GM19463 (cell line): ENCODE results near the gene TNIP2.
"Not testable (repeated sequence)": the region's sequence is repeated elsewhere in the genome, so short reads cannot be mapped to it uniquely, and the experiment has no call there.

Experiments used
- ATAC-seq: cut with Tn5 transposase; IDR thresholded peaks from one replicate; pipeline ENCODE4 v1.9.1; 2021; ENCODE audit warnings: mild to moderate bottlenecking, moderate library complexity; ENCODE audit not compliant: unreplicated experiment

Gene TNIP2

DNA sequence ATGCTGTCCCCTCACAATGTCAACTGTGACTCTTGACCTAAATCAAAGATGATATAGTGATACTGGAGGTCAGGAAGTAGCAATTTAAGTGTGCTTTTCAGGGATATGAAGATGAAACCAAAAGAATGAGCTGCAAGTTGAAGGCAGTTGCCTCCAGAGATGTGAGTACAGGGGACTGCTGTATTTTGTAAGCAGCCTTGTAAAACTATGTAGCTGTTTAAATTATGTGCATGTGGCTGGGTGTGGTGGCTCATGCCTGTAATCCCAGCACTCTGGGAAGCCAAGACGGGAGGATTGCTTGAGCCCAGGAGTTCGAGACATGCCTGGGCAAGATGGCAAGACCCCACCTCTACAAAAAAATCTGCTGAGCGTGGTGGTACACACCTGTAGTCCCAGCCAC is 15.1 kb upstream of the TNIP2 start:
- ATAC-seq = no peak

DNA sequence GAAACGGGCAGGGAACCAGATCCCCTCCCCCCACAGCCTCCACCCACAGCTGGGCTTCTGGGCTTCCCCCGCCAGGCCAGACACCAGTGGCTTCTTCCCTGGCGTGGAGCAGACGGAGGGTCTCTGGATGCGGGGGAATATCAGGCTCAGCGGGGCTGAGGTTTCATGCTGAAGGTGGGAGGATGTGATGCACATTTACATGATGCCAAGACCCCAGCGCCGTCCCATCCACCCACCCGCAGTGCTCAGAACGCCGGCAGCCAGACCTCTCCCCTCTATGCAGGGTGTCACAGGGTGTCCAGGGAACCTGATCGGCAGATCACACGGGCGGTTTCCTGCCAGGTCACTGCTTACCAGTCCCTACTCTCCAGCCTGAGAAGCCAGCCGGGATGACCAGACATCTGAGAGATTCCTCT is 12.8 kb upstream of the TNIP2 start:
- ATAC-seq = no peak

DNA sequence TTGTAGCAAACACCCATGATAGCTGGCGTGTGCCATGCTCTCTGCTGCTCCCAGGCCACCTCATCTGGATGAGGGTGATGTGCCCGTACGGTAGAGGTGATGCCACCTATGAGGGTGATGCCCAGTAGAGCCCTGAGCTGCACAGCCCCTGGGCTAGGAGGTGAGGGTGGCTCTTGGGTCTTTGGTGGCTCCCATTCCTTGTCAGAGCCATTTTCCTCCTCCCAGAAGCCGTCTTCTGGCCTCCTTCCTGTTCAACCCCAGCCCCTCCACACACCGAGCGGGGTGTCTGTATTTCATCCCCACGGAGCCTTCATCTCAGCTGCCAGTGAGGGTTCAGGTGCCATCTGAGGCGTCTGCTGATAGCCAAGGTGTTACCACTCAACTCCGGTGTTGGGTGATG is 12.0 kb upstream of the TNIP2 start:
- no peak for ATAC-seq

DNA sequence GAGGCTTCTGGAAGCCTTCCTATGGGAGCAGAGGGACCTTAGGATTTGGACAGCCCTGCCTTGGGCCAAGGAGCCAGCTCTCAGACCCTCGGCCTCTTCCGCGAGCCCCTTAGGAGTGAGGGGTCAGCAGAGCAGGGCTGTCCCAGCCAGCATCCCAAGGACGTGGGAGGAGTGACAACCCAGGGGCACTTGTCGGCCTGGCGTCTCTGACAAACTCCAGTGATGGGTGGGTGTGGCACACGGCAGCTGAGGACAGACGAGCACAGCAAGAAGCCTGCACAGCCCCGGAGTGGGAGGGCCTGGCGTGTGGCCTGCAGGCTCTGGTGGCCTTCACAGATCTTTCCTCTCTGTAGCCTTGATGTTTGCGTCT is 11.6 kb upstream of the TNIP2 start:
- ATAC-seq = no peak

DNA sequence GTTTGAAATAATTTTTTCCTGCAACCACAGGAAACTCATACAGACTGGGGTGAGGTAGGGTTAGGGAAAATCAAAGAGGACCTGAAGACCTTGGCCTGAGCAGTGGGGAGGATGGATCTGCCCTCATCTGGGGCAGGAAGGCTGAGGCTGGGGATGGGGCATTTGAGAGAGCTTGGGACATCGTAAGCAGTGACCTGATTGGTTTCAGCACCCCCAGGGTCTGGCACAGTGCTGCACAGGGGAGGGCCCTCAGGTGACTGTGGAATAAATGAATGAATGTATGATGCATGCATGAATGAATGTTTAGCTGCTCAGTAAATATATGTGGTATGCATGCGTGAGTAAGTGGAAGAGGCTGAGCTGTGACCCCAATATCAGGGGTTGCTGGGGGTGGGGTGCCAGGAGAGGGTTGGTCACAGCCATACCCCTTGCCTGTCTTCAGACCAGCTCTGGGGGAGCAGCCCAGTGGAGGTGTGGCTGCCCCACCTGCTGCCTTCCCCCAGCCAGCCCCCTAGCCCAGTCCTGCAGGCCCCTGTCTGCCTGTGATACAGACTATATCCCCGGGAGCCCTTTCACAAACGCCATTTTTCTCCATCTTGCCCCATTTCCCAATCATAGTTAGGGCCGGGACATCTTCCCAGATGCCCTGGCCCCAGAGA is 11.0 kb upstream of the TNIP2 start:
- ATAC-seq = no peak

DNA sequence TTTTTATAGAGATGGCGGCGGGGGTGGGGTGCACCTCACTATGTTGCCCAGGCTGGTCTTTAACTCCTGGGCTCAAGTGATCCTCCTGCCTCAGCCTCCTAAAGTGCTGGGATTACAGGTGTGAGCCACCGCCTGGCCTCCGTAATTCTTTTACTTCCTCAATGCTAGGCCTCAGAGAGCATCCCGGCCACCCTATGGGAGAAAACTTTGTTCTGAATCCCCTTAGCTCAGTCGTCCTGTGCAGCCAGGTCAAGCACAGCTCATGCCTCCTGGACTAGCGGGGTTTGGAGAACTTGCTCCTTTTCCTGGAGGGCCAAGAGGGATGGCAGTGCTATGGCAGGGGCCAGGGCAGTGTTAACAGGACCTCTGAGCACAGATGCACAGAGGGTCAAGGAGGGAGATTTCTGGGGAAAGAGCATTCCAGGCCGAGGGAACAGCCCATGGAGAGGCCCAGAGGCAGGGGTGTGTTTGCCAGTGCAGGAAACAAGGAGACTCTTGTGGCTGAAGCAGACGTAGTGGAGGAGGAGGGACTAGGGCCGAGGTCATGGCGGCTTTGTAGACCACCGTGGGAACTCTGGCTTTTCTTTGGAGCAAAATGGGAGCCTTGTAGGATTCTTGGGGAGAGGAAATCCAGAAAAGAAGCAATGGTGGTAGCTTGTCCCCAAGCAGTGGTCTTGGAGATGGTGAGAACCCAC is 9.8 kb upstream of the TNIP2 start:
- ATAC-seq = no peak

DNA sequence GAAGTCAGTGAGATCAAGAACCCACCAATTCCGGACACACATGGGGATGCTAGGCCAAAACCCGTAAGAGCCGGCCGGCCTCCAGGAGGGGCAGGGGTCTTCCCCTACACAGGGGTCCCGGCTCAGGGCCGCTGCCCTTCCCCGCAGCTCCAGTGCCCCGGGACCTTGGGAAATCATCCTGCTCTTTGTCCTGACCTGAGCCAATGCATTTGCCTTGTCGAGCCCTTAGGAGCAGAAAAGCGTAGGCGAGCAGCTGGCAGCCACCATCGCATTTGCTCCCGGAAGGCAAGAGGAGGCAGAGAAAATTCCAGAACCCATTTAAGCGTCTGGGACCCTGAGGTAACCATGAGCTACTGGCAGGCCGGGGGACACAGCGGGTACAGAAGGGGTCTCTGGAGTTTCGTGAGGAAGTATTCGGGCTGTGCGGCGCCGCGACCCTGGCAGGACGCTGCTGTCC is 7.4 kb upstream of the TNIP2 start:
- no peak for ATAC-seq

DNA sequence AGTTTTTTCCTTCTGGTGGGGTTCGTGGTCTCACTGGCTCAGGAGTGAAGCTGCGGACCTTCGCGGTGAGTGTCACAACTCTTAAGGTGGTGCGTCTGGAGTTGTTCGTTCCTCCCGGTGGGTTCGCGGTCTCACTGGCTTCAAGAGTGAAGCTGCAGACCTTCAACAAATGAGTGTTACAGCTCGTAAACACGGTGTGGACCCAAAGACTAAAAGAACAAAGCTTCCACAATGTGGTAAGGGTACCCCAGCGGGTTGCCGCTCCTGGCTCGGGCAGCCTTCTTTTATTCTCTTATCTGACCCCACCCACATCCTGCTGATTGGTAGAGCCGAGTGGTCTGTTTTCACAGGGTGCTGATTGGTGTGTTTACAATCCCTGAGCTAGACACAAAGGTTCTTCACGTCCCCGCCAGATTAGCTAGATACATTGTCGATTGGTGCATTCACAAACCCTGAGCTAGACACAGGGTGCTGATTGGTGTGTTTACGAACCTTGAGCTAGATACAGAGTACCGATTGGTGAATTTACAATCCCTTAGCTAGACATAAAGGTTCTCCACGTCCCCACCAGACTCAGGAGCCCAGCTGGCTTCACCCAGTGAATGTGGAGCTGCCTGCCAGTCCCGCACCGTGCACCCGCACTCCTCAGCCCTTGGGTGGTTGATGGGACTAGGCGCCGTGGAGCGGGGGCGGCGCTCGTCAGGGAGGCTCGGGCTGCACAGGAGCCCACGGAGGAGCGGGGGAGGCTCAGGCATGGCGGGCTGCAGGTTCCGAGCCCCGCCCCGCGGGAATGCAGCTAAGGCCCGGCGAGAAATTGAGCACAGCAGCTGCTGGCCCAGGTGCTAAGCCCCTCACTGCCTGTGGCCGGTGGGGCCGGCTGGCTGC is 6.6 kb upstream of the TNIP2 start:
- not testable (repeated sequence) for ATAC-seq

DNA sequence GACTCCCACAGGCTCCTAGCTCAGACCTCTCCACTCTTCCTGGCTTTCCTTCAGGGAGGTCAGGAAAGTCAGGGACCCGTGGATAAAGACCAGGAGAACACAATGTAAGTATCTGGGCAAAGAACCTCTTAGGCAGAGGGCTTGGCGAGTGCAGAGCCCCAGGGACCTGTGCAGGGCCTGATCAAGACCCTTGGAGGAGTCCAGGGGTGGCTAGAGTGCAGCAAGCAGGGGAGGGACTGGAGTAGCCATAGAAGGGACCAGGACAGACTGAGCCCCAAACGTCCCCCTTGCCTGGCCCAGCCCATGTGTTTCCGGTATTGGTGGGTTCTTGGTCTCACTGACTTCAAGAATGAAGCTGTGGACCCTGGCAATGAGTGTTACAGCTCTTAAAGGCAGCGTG is 5.9 kb upstream of the TNIP2 start:
- ATAC-seq = no peak

DNA sequence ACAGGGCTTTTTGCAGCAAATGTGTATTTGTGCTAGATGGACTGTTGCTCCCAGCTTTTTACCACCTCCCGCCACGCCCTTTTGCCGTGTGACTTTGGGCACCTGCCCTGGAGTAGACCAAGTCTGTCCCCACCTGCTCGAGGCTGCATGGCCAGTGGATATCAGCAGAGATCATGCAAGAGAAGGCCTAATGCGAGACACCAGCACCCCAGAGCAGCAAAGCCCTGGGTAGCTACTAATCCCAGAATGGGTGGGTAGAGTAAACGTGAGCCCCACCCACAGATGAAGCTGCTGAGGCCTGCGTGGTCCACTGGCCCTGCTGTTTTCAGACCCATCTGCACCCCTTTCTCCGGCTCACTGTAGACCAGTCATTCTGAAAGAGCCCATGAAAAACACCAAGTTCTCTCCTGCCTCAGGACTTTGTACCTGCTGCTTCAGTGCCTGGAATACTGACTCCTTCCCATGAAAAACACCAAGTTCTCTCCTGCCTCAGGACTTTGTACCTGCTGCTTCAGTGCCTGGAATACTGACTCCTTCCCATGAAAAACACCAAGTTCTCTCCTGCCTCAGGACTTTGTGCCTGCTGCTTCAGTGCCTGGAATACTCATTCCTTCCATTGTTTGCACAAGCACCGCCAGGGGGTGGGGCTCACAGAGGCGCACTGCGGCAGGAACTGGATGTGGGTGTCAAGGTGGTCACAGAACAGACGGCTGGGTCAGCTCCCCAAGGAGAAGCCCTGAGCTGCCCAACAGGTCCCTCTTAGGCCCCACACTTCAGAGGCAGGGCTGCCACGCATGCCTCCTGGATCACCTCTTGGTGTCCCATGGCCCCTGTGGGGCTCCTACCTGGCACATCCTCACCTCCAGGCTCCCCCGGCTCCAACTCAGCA is 5.1 kb upstream of the TNIP2 start:
- no peak for ATAC-seq

DNA sequence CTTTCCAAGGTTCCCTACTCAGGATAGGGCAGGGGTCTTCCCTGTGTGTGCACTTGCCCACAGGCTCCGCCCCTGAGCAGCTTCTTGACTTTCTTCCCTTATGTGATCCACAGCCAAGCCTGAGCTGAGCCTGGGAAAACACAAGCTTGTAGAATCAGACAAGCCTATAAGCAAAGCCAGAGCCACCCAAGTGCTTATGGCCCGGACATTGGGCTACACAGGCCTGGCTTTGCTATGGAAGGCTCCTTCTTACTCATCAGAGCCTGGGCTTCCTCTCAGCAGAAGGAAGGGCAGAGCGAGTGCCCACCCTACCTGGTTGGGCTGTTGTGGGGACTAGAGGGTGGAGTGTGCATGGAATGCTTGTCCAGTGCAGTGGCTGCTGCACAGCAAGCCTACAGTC is 1.3 kb upstream of the TNIP2 start:
- ATAC-seq = no peak

DNA sequence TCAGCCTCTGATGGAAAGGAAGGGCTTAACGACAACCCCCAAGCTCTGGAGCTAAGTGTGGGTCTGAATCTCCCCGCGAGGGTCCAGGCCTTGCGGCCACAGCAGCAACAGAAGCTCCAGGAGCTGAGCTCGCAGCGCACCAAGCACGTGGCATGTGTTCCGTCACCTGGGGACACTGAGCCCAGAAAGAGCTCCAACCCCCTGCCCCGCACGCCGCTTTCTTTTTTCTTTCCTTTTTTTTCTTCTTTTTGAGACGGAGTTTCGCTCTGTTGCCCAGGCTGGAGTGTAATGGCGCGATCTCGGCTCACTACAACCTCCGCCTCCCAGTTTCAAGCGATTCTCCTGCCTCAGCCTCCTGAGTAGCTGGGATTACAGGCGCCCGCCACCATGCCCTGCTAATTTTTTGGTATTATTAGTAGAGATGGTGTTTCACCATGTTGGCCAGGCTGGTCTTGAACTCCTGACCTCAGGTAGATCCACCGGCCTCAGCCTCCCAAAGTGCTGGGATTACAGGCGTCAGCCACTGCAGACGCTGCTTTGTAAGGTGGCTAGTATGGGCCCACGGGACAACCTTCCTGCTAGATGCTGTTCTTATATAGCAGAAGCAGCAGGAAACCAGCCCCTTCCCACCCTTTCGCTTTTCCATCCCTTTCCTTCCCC is 685 bp upstream of the TNIP2 start:
- ATAC-seq = no peak

DNA sequence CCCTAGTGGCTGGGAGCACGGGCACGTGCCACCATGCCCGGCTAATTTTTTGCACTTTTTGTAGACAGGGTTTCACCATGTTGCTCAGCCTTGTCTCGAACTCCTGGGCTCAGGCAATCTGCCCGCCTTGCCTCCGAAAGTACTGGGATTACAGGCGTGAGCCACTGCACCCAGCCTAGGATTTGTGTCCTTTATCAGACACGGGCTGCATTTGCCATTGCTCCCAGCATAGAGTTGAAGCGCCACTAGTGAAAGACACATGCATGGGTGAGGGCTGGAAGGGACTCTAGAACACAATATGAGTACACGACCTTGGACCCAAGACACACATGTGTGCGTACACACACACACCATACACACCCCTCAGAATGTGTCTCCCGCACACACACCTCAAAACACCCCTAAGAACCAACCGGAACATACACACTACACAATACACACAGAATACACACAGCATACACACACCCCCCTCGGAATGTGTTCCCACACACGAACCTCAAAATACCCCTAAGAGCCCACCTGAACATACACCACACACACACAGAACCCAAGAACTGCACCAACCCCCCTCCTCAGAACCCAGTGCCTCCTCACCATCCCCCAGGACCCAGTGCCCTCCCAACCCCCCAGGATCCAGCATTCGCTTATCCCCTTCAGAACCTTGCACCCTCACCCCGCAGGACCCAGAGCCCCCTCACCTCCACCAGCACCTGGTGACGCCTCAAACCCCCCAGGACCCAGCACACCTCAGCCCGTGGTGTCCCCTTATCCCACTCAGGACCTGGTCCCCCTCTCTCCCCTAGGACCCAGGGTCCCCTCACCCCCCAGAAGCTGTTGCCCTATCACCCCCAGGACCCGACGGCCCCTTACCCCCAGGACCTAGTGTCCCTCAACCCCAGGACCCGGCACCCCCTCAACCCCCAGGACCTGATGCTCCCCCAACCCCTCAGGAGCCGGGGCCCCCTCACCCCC is 1.0 kb downstream of the TNIP2 start:
- no peak for ATAC-seq

DNA sequence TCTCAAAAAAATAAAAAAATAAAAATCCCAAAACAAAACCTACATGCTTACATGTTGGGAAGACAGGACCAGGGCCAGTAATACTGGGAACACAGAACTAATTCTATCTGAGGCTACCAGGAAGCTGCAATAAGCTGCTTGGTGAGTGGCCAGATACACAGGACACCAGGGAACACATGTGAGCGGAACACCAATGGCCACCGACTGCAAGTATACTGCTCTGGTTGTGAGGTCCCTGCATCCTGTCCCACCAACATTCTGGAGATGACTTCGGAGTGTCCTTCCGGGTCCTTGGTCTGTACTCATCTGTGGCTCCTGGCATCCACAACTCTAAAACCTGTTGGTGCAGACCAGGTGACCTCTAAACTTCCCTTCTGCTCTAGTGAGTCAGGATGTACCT is 2.7 kb downstream of the TNIP2 start:
- ATAC-seq = no peak

DNA sequence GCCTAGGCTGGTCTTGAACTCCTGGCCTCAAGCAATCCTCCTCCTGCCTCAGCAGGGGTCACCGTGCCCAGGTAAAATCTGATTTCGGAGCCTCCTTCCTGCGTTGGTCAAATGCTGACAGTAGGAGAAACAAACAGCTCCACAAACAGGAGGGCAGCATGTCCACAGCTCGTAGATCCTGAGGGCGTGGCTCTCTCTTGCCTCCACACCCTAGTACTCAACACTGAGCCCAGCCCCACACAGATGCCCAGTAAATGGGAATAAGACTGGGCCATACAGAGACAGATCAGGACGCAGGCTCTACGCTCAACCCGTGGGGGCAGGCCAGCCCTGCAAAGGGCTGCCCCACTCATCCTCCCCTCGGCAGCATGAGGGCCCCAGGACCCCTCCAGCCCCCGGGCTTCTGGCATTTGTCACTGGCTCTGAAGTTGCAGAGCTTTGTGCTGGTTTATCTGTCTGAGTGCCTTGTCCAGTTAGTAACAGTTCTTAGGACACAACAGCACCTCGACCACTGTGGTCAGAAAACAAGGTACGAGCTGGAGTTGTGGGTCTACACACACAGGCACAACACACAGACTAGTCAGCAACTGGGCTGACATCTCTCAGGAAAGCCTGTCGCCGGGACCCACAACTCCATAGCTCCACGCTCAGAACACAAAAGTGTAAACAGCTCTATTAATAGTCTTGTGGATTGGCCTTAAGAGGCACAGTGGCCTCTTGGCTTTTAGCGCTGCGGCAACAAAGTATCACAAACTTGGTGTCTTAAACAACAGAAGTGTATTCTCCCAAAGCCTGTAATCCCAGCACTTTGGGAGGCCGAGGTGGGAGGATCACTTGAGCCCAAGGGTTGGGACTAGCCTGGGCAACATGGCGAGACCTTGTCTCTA is 5.2 kb downstream of the TNIP2 start:
- ATAC-seq = no peak

DNA sequence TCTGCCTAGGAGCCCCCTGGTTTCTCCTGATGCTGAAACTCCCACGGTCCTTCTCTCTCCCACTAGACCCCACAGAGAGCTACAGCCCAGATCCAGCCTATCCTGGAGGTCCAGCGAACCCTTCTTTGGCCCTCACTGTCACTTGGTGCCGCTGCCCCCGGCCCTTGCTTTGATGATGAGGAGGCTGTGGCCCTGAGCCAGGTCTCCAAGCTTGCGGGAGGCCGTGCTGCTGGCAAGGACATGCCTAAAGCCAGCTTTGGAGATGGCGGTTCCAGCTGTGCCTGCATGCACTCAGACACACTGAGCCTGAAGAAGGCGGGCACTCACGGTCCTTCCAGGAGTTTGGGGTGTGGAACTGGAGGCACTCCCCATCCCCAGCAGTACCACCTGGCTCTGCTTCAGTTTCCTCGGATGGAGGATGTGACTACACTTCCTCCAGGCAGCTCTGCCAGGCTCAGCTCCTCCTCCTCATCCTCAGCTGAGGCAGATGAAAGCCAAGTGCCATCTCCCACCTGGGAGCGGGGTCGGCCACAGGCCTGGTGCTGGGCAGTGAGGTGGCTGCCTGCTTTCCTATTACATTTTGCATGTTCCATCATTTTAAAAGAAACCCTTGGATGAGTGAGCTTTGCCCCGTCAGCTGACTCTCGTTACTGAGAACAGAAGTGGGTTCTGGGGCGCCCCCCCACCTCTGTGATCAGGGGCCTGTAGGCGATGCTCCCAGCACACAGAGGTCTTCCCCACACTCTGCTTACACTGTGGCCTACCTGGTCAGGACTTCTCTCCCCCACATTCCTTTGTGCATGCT is 9.0 kb downstream of the TNIP2 start:
- ATAC-seq = no peak
